Activated CD4-positive, alpha-beta memory T cell treated with anti-CD3 and anti-CD28 coated beads for 36 hours (primary cell): ENCODE measurements around the gene RAP1A. TPM values are rescaled to one million over a fixed set of nuclear protein-coding genes. Genes with fewer than 3 reads are reported as not detected.

ENCODE experiments used
- CTCF ChIA-PET: fragments of 350-600 bp; sonication (Branson Sonifier 250); formaldehyde crosslinking; loops from one replicate; lab custom pipeline; 2021; ENCODE audit warnings: antibody characterized with exemption, inconsistent platforms; lab: Charles Lee
- POLR2A ChIA-PET: fragments of 350-600 bp; sonication (Branson Sonifier 250); formaldehyde crosslinking; loops from one replicate; lab custom pipeline; 2021; ENCODE audit warnings: antibody characterized with exemption; lab: Charles Lee
- DNase-seq: peaks from one replicate; pipeline ENCODE4 v3.0.0-alpha.2; 2020
- H3K27ac Mint-ChIP-seq: one replicate; pipeline ENCODE4 v1.8.0; 2021; ENCODE audit warnings: mixed read lengths
- H3K27me3 Mint-ChIP-seq: one replicate; pipeline ENCODE4 v1.8.0; 2021; ENCODE audit warnings: mixed read lengths
- H3K36me3 Mint-ChIP-seq: one replicate; pipeline ENCODE4 v1.8.0; 2021; ENCODE audit warnings: mixed read lengths
- H3K4me1 Mint-ChIP-seq: one replicate; pipeline ENCODE4 v1.8.0; 2021; ENCODE audit warnings: low read depth, mixed read lengths
- H3K4me3 Mint-ChIP-seq: one replicate; pipeline ENCODE4 v1.8.0; 2021; ENCODE audit warnings: mild to moderate bottlenecking, mixed read lengths
- H3K9me3 Mint-ChIP-seq: one replicate; pipeline ENCODE4 v1.8.0; 2021; ENCODE audit warnings: mixed read lengths
- intact Hi-C: fragments of 100-400 bp; cut with micrococcal nuclease; formaldehyde crosslinking; loops from one replicate; pipeline ENCODE4 v1.15.1; 2023
- total RNA-seq, 2 experiments: library from RNA; stranded (reverse); gene quantifications; one replicate each; pipeline ENCODE4 v1.2.3, GENCODE V29; 2021

RAP1A gene
- total RNA-seq, 2 experiments from 2014 or later, result 292 to 294 TPM

DNA sequence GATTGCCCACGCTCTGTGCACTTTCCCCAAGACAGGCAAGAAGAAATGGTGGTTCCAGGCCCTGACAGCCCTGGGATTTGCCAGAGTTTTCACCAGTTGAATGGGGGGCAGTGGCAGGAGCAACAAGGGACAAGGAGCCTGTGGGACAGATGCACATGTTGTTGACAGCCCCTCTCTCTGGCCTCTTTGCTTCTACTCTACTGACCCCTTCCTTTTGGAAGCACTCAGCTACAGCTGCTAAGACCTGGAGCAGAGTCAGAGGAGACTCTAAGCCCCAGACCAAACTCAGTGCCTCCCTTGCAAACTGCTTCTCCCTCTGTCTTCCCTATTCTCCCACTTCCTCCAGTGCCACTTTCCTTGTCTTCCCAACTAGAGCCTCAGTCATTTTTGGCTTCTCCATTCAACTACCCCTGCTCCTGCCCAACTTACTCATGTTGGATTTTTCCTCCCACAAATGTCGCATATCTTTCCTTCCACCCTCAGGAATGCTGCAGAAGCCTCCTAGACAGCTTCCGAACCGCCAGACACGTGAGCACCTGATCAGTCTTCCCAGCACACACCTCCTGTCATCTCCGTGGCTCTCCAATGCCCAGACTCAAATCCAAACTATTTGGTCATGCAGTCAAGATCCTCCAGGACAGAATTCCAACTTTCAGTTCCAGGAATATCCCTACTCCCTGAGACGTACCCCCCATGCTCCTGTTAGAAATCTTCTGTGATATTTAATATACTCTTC lies 110.5 kb downstream of the RAP1A start:
- Mint-ChIP-seq H3K36me3 (no peaks in the 10 kb centered on the region), H3K9me3 (no peaks in the 10 kb centered on the region), H3K27me3 (no peaks in the 10 kb centered on the region), H3K4me1 (peaks cover 3% of the 10 kb centered on the region), H3K4me3 (no peak overlapping the region), H3K27ac (no peak overlapping the region)
- CTCF ChIA-PET, result interaction anchor here (4.0 kb wide), 1 partner anchor 15 kb away, joined by 18 read pairs; no protein-coding TSS in a partner anchor
- intact Hi-C loops, result no loop called here
- POLR2A ChIA-PET, result no interaction called here
- no peak for DNase-seq

DNA sequence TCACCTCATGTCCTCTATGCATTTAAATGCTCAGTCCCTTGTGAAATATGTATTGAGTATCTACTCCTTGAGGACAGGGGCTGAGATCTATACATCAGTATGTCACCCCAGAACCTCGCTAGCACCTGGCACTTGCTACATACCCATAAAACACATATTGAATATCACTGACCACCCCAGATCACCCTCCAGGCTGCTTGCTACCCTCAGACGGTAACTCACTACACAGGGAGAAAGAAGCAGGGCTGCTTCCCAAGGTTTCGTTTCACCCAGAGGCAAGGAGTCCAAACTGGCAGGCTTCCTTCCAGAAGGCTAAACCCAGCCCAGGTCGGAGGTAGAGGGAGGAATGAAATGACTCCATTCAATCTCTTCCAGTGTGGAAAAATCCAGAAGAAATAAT lies 111.1 kb downstream of the RAP1A start:
- CTCF ChIA-PET, result interaction anchor here (1.8 to 4.0 kb wide), 2 partner anchors 16 kb away, joined by 10 to 18 read pairs; no protein-coding TSS in a partner anchor
- Mint-ChIP-seq H3K27me3 (no peaks in the 10 kb centered on the region), H3K36me3 (no peaks in the 10 kb centered on the region), H3K4me1 (peaks cover 3% of the 10 kb centered on the region), H3K9me3 (no peaks in the 10 kb centered on the region), H3K27ac (no peak overlapping the region), H3K4me3 (no peak overlapping the region)
- intact Hi-C loops, result no loop called here
- POLR2A ChIA-PET, result no interaction called here
- DNase-seq, result no peak

DNA sequence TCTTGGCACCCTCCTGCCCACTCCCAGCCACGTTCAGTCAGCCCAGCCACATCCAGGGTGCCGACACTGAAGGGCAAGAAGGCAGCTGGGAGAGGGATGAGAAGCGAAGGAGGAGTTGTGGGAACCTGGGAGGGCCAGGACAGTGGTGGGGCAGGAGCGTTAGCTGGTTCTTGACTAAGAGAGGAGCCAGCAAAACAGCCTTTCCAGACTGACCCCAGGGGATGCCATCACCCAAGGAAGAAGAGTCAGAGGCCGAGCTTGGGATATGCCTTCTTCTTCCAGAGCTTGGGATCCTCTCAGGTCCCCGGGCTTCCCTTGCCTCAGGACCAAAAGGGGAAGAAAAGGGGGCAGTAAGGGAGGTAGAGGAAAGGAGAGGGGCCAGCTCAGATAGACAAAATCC lies 112.4 kb downstream of the RAP1A start:
- no peaks in the 10 kb centered on the region for H3K27me3 Mint-ChIP-seq
- H3K27ac Mint-ChIP-seq, result no peak overlapping the region
- intact Hi-C loops, result no loop called here
- no peaks in the 10 kb centered on the region for H3K36me3 Mint-ChIP-seq
- H3K4me3 Mint-ChIP-seq, result no peak overlapping the region
- ChIA-PET POLR2A (no interaction called here), CTCF (interaction anchor here (0.7 to 1.8 kb wide), 2 partner anchors 15 to 17 kb away, joined by 3 to 10 read pairs; no protein-coding TSS in a partner anchor)
- no peaks in the 10 kb centered on the region for H3K9me3 Mint-ChIP-seq
- no peak for DNase-seq
- H3K4me1 Mint-ChIP-seq, result peaks cover 3% of the 10 kb centered on the region

DNA sequence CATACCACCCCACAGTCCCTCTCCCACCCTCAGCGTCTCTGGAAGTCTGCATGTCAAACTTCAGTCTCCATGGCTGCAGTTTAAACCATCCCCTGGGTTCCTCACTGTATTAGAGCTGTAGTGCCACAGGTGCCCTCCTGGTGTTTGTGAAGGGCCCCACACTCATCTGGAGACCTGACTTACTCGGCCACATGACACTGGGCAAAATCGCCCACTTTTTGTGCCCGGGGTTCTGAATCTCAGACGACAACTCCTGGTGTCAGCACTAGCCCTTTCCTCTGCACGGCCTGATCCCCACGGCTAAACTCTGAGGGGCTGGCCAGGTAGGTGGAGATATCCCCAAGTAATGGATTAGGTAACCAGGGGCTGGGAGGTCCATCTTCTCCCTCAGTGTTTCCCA lies 113.1 kb downstream of the RAP1A start:
- POLR2A ChIA-PET, result no interaction called here

DNA sequence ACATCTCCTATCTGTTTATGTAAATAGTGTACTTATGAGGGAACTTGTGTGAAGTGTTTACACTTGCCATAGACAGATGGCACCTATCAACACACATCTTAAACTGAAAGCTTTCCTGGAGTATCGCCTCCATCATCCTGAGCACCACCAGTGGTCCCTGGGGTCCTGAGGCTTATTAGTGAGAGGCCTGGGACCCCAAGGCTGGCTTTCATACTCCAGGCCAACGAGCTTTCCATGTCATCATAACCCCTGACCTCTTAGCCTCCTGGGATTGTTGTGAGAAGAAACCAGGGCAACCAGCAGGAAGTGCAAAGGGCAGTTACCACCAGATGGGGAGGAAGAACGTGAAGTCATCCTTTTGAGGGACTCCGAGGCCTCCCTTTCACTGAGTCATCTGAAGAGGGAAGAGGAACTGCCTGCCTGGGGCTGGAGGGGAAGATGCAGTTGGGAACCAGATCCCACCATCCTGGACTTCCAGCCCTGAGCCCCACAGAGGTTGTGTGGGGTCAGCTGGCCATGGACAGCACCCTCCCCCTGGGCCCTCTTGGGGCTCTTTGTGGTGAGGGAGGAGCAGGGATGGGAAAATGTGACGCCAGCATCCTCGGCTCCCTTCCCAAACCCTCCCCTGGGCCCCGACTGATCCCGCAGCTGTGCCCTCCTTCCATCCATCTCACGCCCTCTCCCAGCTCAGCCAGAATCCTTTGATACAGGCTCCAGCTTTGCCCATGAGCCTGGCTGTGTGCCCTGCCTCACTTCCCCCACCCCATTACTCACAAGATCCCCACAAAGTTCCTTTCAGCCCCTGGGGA lies 113.8 kb downstream of the RAP1A start:
- H3K27ac Mint-ChIP-seq, result no peak overlapping the region
- H3K4me3 Mint-ChIP-seq, result no peak overlapping the region
- no peaks in the 10 kb centered on the region for H3K36me3 Mint-ChIP-seq
- H3K27me3 Mint-ChIP-seq, result peaks cover 9% of the 10 kb centered on the region
- no peak for DNase-seq
- peaks cover 7% of the 10 kb centered on the region for H3K4me1 Mint-ChIP-seq
- ChIA-PET POLR2A (no interaction called here), CTCF (interaction anchor here (0.9 to 6.7 kb wide), 4 partner anchors 10 to 225 kb away, joined by 3 to 68 read pairs (median 4); no protein-coding TSS in a partner anchor)
- H3K9me3 Mint-ChIP-seq, result no peaks in the 10 kb centered on the region
- intact Hi-C loops, result no loop called here

More for the DNA sequence above, 113.1 kb downstream of the RAP1A start:
- intact Hi-C loops, result no loop called here
- peaks cover 3% of the 10 kb centered on the region for H3K4me1 Mint-ChIP-seq
- H3K27me3 Mint-ChIP-seq, result peaks cover 5% of the 10 kb centered on the region
- no peaks in the 10 kb centered on the region for H3K36me3 Mint-ChIP-seq
- no peak overlapping the region for H3K4me3 Mint-ChIP-seq
- H3K27ac Mint-ChIP-seq, result no peak overlapping the region
- CTCF ChIA-PET, result interaction anchor here (1.8 kb wide), 1 partner anchor 18 kb away, joined by 10 read pairs; no protein-coding TSS in a partner anchor
- H3K9me3 Mint-ChIP-seq, result no peaks in the 10 kb centered on the region
- no peak for DNase-seq

DNA sequence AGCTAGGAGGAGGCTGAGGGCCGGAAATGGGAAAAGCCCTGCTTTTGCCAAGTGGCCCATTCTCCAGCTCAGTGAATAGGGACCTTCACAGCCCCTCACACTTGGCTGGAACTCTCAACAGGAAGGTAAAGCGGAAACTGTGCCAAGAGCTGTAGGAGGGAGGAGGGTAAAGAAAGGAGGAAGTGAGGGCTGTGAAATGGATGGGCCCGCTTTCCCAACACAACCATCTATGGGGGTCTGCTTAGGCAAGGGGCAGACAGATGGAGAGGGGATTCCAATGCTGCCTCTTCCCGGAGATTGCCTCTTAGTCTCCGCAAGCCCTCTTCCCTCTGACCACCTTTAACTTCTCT lies 114.4 kb downstream of the RAP1A start:
- Mint-ChIP-seq H3K4me1 (peaks cover 10% of the 10 kb centered on the region), H3K36me3 (no peaks in the 10 kb centered on the region), H3K27me3 (peaks cover 11% of the 10 kb centered on the region), H3K27ac (no peak overlapping the region), H3K4me3 (no peak overlapping the region), H3K9me3 (no peaks in the 10 kb centered on the region)
- POLR2A ChIA-PET, result no interaction called here
- CTCF ChIA-PET, result interaction anchor here (0.9 to 6.7 kb wide), 4 partner anchors 9 to 226 kb away, joined by 3 to 68 read pairs (median 4); no protein-coding TSS in a partner anchor
- intact Hi-C loops, result no loop called here
- DNase-seq, result no peak

DNA sequence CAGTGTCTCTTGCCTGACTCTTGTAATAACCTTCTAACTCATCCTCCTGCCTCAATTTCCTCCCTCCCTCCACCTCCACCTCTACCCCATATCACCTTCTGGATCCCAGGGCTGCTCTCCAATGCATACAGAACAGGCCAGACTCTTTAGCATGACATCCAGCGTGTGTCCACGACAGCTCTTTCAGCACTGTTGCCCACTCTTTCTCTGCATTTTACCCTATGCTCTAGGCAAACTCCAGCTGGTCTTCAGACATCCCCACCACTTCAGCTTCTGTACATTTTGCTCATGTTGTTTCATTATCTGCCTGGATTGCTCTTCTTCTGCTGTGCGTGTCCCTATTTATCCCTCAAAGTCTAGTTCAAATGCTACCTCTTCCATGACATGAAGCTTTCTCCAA lies 114.8 kb downstream of the RAP1A start:
- H3K27ac Mint-ChIP-seq, result no peak overlapping the region
- H3K27me3 Mint-ChIP-seq, result peaks cover 11% of the 10 kb centered on the region
- CTCF ChIA-PET, result interaction anchor here (1.1 to 6.7 kb wide), 3 partner anchors 9 to 226 kb away, joined by 3 to 68 read pairs (median 3); no protein-coding TSS in a partner anchor
- POLR2A ChIA-PET, result no interaction called here
- intact Hi-C loops, result no loop called here
- no peak for DNase-seq
- H3K4me1 Mint-ChIP-seq, result peaks cover 10% of the 10 kb centered on the region
- H3K9me3 Mint-ChIP-seq, result no peaks in the 10 kb centered on the region
- no peak overlapping the region for H3K4me3 Mint-ChIP-seq
- H3K36me3 Mint-ChIP-seq, result no peaks in the 10 kb centered on the region

DNA sequence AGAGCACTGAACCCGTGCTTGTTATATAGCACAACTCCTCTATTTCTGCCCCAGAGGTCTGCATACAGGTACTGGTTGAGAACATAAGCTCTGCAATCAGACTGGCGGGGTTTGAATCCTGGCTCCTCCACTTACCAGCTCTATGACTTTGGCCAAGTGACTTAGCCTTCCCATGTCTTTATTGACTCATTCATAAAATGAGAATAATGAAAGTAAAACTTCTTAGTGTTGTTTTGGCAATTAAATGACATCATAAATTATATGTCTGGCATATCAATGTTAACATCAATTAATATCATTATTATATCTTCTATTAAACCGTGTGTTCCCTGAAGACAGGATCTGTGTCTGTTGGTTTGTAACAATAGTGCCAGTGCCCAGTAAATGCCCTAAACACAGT lies 115.3 kb downstream of the RAP1A start:
- CTCF ChIA-PET, result interaction anchor here (1.1 to 6.7 kb wide), 2 partner anchors 8 to 13 kb away, joined by 3 to 68 read pairs; no protein-coding TSS in a partner anchor
- DNase-seq, result no peak
- peaks cover 11% of the 10 kb centered on the region for H3K4me1 Mint-ChIP-seq
- no peak overlapping the region for H3K4me3 Mint-ChIP-seq
- peaks cover 13% of the 10 kb centered on the region for H3K27me3 Mint-ChIP-seq
- H3K36me3 Mint-ChIP-seq, result no peaks in the 10 kb centered on the region
- H3K9me3 Mint-ChIP-seq, result no peaks in the 10 kb centered on the region
- intact Hi-C loops, result loop anchor here (5.0 kb wide), 1 partner anchor 133 kb away; no protein-coding TSS in a partner anchor
- H3K27ac Mint-ChIP-seq, result no peak overlapping the region
- POLR2A ChIA-PET, result no interaction called here

DNA sequence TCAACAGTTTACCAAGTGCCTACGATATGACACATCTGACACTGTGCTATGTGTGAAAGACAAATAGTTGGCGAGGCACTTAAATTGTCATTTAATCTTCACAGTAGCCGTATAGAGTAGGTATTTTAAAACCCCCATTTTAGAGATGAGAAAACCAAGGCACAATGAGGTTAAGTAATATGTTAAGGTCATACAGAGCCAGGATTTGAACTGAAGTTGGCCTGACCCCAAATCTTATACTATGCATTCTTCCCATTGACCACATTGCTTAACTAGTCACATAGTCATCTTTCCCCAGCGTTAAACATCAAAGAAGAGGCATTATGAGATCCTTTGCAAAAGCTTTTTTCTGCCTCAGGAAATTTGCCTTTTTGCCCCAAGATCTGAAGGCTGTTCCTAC lies 115.7 kb downstream of the RAP1A start:
- H3K27ac Mint-ChIP-seq, result no peak overlapping the region
- peaks cover 13% of the 10 kb centered on the region for H3K4me1 Mint-ChIP-seq
- H3K27me3 Mint-ChIP-seq, result peaks cover 14% of the 10 kb centered on the region
- intact Hi-C loops, result loop anchor here (5.0 kb wide), 1 partner anchor 133 kb away; no protein-coding TSS in a partner anchor
- H3K9me3 Mint-ChIP-seq, result no peaks in the 10 kb centered on the region
- POLR2A ChIA-PET, result interaction anchor here (0.9 kb wide), 1 partner anchor 21 kb away, joined by 3 read pairs; no protein-coding TSS in a partner anchor
- no peaks in the 10 kb centered on the region for H3K36me3 Mint-ChIP-seq
- H3K4me3 Mint-ChIP-seq, result no peak overlapping the region
- CTCF ChIA-PET, result interaction anchor here (4.6 to 6.7 kb wide), 2 partner anchors 13 to 20 kb away, joined by 28 to 68 read pairs; no protein-coding TSS in a partner anchor
- DNase-seq, result no peak

DNA sequence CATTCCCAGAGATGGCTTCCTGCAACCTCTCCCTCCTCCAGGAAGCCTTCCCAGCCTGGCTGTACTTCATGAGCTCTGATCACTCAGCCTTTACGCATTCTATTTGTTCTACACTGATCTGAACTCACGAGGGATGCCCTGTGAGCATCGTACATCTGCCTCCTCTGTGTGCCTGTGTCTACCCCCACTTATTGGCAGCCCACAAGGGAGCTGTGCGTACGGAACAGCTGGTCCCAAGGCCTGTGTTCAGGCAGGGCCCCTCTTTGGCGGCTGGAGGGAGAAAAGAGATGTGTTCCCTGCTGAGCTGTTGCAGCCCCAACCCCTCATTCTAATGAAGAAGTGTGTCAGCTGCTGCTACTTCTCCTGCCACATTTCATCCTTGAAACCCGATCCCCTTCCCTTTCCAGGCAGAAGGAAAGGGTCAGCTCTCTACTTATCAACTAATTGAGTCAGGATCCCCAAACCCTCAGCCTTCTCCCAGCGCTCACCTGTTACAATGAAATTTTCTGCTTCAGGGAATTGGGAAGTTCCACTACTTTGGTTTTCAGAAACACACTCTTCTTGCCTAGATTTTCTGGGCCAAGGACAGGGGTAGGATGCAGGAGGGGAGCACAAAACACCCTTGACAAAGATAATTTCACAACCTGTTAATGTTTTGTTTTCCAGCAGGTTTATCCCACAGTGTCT lies 116.4 kb downstream of the RAP1A start:
- H3K9me3 Mint-ChIP-seq, result no peaks in the 10 kb centered on the region
- no peak for DNase-seq
- H3K4me3 Mint-ChIP-seq, result no peak overlapping the region
- no peaks in the 10 kb centered on the region for H3K36me3 Mint-ChIP-seq
- H3K27me3 Mint-ChIP-seq, result peaks cover 19% of the 10 kb centered on the region
- ChIA-PET CTCF (interaction anchor here (4.6 to 6.7 kb wide), 2 partner anchors 12 to 20 kb away, joined by 28 to 68 read pairs; no protein-coding TSS in a partner anchor), POLR2A (interaction anchor here (0.9 kb wide), 1 partner anchor 21 kb away, joined by 3 read pairs; no protein-coding TSS in a partner anchor)
- peaks cover 14% of the 10 kb centered on the region for H3K4me1 Mint-ChIP-seq
- no peak overlapping the region for H3K27ac Mint-ChIP-seq
- intact Hi-C loops, result loop anchor here (5.0 kb wide), 1 partner anchor 134 kb away; no protein-coding TSS in a partner anchor

DNA sequence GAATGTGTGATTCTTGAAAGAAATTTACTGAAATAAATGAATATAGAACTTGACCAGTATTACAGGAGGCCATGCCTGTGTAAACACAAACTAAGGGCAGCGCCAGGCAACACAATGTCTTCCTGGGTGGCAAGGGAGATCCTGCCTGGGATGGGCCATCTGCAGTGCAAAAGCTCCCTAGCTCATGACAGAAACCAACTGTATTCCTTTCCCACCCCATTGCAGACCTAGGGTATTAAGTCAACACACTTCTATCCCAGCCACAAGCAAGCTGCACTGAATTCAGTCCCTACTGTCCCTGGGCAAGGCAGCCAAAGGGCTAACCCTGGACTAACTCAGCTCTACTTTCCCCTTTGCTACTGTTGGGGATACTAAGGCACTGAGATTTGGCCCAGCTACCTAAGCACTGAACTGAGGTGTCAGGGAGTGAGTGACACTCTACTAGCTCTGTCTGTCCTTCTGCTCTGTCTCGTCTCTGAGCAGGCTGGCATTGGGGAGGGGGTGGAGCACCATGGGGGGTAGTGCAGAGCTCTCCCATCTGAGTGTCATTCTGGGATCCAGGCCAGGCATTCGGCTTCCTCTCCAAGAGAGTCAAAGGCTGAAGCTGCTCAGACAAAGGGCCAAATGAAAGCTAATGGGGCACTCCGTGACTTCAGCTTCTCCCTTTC lies 117.1 kb downstream of the RAP1A start:
- ChIA-PET CTCF (interaction anchor here (0.6 to 6.7 kb wide), 3 partner anchors 12 to 91 kb away, joined by 4 to 68 read pairs (median 28); no protein-coding TSS in a partner anchor), POLR2A (interaction anchor here (1.0 kb wide), 1 partner anchor 8 kb away, joined by 5 read pairs; no protein-coding TSS in a partner anchor)
- DNase-seq, result no peak
- H3K27me3 Mint-ChIP-seq, result peaks cover 24% of the 10 kb centered on the region
- H3K9me3 Mint-ChIP-seq, result no peaks in the 10 kb centered on the region
- intact Hi-C loops, result loop anchor here (5.0 kb wide), 1 partner anchor 134 kb away; no protein-coding TSS in a partner anchor
- peaks cover 14% of the 10 kb centered on the region for H3K4me1 Mint-ChIP-seq
- H3K36me3 Mint-ChIP-seq, result no peaks in the 10 kb centered on the region
- H3K4me3 Mint-ChIP-seq, result no peak overlapping the region
- H3K27ac Mint-ChIP-seq, result no peak overlapping the region
